OCI-LY3 (cell line): ENCODE measurements around the gene CELF2.

Experiments
- H2AFZ ChIP-seq: fragments of 200-600, 300-600 bp; shearing (Covaris generic); 2 replicates; pipeline ENCODE4 v1.6.0; 2014; ENCODE audit warnings: antibody characterized with exemption, low read depth, low read length
- H3K27ac ChIP-seq: fragments of 200-600, 300-600 bp; sonication (generic); 2 replicates; pipeline ENCODE4 v1.5.1; 2014; ENCODE audit warnings: mild to moderate bottlenecking, low read length, moderate library complexity, mixed read lengths
- H3K27me3 ChIP-seq: fragments of 200-600, 300-600 bp; sonication (generic); 2 replicates; pipeline ENCODE4 v1.6.1; 2014; ENCODE audit warnings: low read depth, low read length, mixed read lengths
- H3K36me3 ChIP-seq: fragments of 200-600, 300-600 bp; sonication (generic); replicated peaks from 2 replicates; pipeline ENCODE3; 2014; ENCODE audit warnings: low read depth, low read length, mixed read lengths
- H3K4me1 ChIP-seq: fragments of 300-600, 200-600 bp; sonication (generic); 2 replicates; pipeline ENCODE4 v1.6.1; 2014; ENCODE audit warnings: low read length, mixed read lengths
- H3K4me2 ChIP-seq: fragments of 200-600, 300-600 bp; sonication (generic); 2 replicates; pipeline ENCODE4 v1.6.1; 2014; ENCODE audit warnings: low read length, mixed read lengths
- H3K4me3 ChIP-seq: fragments of 300-600, 200-600 bp; sonication (generic); 2 replicates; pipeline ENCODE4 v1.5.1; 2014; ENCODE audit warnings: antibody characterized with exemption, mild to moderate bottlenecking, low read length, moderate library complexity
- H3K79me2 ChIP-seq: fragments of 300-600, 200-600 bp; shearing (Covaris generic); 2 replicates; pipeline ENCODE4 v1.6.1; 2014; ENCODE audit warnings: mild to moderate bottlenecking, low read length, mixed read lengths
- H3K9ac ChIP-seq: fragments of 300-600, 200-600 bp; shearing (Covaris generic); 2 replicates; pipeline ENCODE4 v1.6.0; 2014; ENCODE audit warnings: mild to moderate bottlenecking, low read length, moderate library complexity
- H3K9me3 ChIP-seq: fragments of 200-600, 300-600 bp; shearing (Covaris generic); 2 replicates; pipeline ENCODE4 v1.6.1; 2014; ENCODE audit warnings: low read length, mixed read lengths; ENCODE audit not compliant: insufficient read depth
- H4K20me1 ChIP-seq: fragments of 200-600, 300-600 bp; sonication (generic); 2 replicates; pipeline ENCODE4 v1.6.1; 2016; ENCODE audit warnings: low read length, mixed read lengths; ENCODE audit not compliant: insufficient read depth
- CTCF ChIP-seq: fragments of 200-600, 300-600 bp; sonication (generic); IDR thresholded peaks from 2 replicates; pipeline ENCODE4 v1.5.1; 2014; ENCODE audit warnings: antibody characterized with exemption, low read length, low read depth
- EZH2phosphoT487 ChIP-seq: fragments of 200-600 bp; shearing (Covaris generic); IDR thresholded peaks from 2 replicates; pipeline ENCODE4 v1.6.1; 2018; ENCODE audit warnings: antibody characterized with exemption, mixed run types, low read depth

The CELF2 gene

DNA sequence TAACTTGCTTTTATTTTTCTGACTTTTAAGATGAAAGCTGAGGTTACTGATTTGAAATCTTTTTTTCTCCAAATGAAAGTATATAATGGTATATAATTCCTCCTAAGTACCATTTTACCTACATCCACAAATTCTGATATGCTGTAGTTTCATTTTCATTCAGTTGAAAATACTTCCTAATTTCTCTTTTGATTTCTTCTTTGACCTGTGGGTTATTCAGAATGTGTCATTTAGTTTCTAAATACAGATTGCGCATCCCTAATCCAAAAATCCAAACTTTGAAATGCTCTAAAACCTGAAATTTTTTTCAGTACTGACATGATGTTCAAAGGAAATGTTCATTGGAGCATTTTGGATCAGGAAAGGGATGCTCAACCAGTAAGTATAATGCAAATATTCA, 168.7 kb downstream of the CELF2 start:
- Histone ChIP-seq H3K27me3 (no peaks in the 10 kb centered on the region; the same call in 1 of the 2 replicates), H3K9me3 (peaks cover 10% of the 10 kb centered on the region; the same call in 1 of the 2 replicates), H3K4me3 (no peak overlapping the region), H4K20me1 (no peaks in the 10 kb centered on the region), H3K36me3 (no peaks in the 10 kb centered on the region), H3K4me2 (peak overlapping the region; percentile 34; the same call in 1 of the 2 replicates), H3K27ac (no peak overlapping the region), H3K9ac (no peak overlapping the region), H3K4me1 (peaks cover 11% of the 10 kb centered on the region), H2AFZ (no peak overlapping the region), H3K79me2 (no peaks in the 10 kb centered on the region)
- TF ChIP-seq CTCF (no peak), EZH2phosphoT487 (no peak)

GRCh38 chr10:11189582-11190376, 172.1 kb downstream of the CELF2 start:
- no peak overlapping the region for H3K4me2 ChIP-seq
- no peak overlapping the region for H3K9ac ChIP-seq
- H3K79me2 ChIP-seq, result no peaks in the 10 kb centered on the region
- TF ChIP-seq CTCF (no peak), EZH2phosphoT487 (no peak)
- no peak overlapping the region for H3K4me3 ChIP-seq
- no peaks in the 10 kb centered on the region for H4K20me1 ChIP-seq
- no peak overlapping the region for H3K27ac ChIP-seq
- H2AFZ ChIP-seq, result no peak overlapping the region
- peaks cover 5% of the 10 kb centered on the region; the same call in 1 of the 2 replicates for H3K9me3 ChIP-seq
- peaks cover 16% of the 10 kb centered on the region for H3K4me1 ChIP-seq
- H3K27me3 ChIP-seq, result no peaks in the 10 kb centered on the region; the same call in 1 of the 2 replicates
- H3K36me3 ChIP-seq, result no peaks in the 10 kb centered on the region

DNA sequence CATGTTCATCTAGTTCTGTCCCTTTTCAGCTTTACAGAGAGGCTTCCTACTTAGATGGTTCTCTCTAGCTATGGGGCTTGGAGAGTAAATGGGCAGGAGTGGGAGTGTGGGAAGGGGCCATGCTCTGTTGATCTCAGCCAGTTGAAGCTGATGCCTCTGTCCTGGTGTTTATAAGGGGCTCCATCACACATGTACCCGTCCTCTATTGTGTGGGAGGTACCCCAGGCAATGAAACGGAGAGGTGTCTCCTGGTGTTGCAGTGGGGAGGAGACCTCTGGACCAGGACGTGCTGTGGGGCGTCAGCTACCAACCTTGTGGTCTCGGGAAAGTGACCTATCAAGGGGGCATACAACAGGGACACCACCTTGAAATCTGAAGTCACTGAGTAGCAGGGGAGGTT, 173.5 kb downstream of the CELF2 start:
- Histone ChIP-seq H3K4me1 (peaks cover 27% of the 10 kb centered on the region), H3K79me2 (no peaks in the 10 kb centered on the region), H2AFZ (no peak overlapping the region), H4K20me1 (no peaks in the 10 kb centered on the region), H3K36me3 (no peaks in the 10 kb centered on the region), H3K27ac (no peak overlapping the region), H3K27me3 (no peaks in the 10 kb centered on the region; the same call in 1 of the 2 replicates), H3K4me2 (no peak overlapping the region), H3K9ac (no peak overlapping the region), H3K9me3 (no peaks in the 10 kb centered on the region), H3K4me3 (no peak overlapping the region)
- TF ChIP-seq CTCF, result no peak
- no peak for TF ChIP-seq EZH2phosphoT487

- Histone ChIP-seq H3K4me3 (no peak overlapping the region), H3K4me2 (no peak overlapping the region), H3K79me2 (no peaks in the 10 kb centered on the region)
Observed at GRCh38 chr10:11191678-11192077, 174.0 kb downstream of the CELF2 start.

More at GRCh38 chr10:11191678-11192077, 174.0 kb downstream of the CELF2 start:
- Histone ChIP-seq H3K27me3 (no peaks in the 10 kb centered on the region; the same call in 1 of the 2 replicates), H3K27ac (no peak overlapping the region), H3K36me3 (no peaks in the 10 kb centered on the region), H4K20me1 (no peaks in the 10 kb centered on the region), H3K4me1 (peaks cover 27% of the 10 kb centered on the region), H3K9me3 (no peaks in the 10 kb centered on the region), H2AFZ (no peak overlapping the region), H3K9ac (no peak overlapping the region)
- no peak for TF ChIP-seq EZH2phosphoT487
- TF ChIP-seq CTCF, result no peak
